Skeletal muscle satellite cell (primary cell): ENCODE measurements around the gene C2orf81.

ENCODE experiments used
- H3K27me3 ChIP-seq: 2 replicates; pipeline ENCODE4 v1.7.0; 2013; ENCODE audit warnings: low read length; ENCODE audit not compliant: control insufficient read depth, insufficient read depth
- H3K36me3 ChIP-seq: 2 replicates; pipeline ENCODE4 v1.7.0; 2013; ENCODE audit warnings: mild to moderate bottlenecking, control low read depth, low read length; ENCODE audit not compliant: insufficient read depth
- H3K4me1 ChIP-seq: 2 replicates; pipeline ENCODE4 v1.7.0; 2013; ENCODE audit warnings: low read length; ENCODE audit not compliant: control insufficient read depth, insufficient read depth
- H3K4me2 ChIP-seq: 2 replicates; pipeline ENCODE4 v1.7.0; 2013; ENCODE audit warnings: mild to moderate bottlenecking, low read length
- H3K4me3 ChIP-seq: 2 replicates; pipeline ENCODE4 v1.7.0; 2013; ENCODE audit warnings: low read length
- H3K9ac ChIP-seq: 2 replicates; pipeline ENCODE4 v1.7.0; 2013; ENCODE audit warnings: mild to moderate bottlenecking, low read depth, low read length, moderate library complexity
- H3K9me3 ChIP-seq: replicated peaks from 2 replicates; pipeline ENCODE4 v1.7.0; 2013; ENCODE audit warnings: mild to moderate bottlenecking, control low read depth, low read length

C2orf81 gene

DNA sequence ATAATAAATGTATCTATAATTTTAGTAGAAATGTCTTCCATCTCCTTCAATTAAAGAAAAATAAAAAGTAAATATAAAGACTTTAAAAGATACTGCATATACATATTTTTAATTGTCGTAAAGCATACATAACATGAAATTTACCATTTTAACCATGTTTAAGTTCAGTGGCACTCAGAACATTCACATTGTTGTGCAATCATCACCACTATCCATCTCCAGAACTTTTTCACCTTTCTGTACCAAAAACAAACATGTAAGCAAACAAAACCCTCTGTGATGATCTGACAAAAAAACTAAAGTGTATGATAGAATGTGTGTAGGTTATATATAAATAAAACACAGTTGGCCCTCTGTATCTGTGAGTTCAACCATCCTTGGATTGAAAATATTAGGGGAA lies 27.9 kb downstream of the C2orf81 start:
- Histone ChIP-seq H3K9me3 (no peaks in the 10 kb centered on the region), H3K36me3 (no peaks in the 10 kb centered on the region), H3K4me2 (no peak overlapping the region), H3K4me1 (peaks cover 16% of the 10 kb centered on the region), H3K4me3 (no peak overlapping the region), H3K9ac (no peak overlapping the region), H3K27me3 (peaks cover 3% of the 10 kb centered on the region)

- peaks cover 26% of the 10 kb centered on the region for H3K4me1 ChIP-seq
- H3K4me2 ChIP-seq, result peak overlapping the region; percentile 92
- peaks cover 3% of the 10 kb centered on the region for H3K27me3 ChIP-seq
- no peaks in the 10 kb centered on the region for H3K9me3 ChIP-seq
- H3K4me3 ChIP-seq, result peak overlapping the region; percentile 85
- no peaks in the 10 kb centered on the region for H3K36me3 ChIP-seq
- H3K9ac ChIP-seq, result peak overlapping the region; percentile 95
Observed at GRCh38 chr2:74392449-74392743, 29.0 kb downstream of the C2orf81 start.

GRCh38 chr2:74391580-74392448 lies 29.6 kb downstream of the C2orf81 start:
- Histone ChIP-seq H3K9me3 (no peaks in the 10 kb centered on the region), H3K4me3 (peak overlapping the region; percentile 85), H3K27me3 (peaks cover 3% of the 10 kb centered on the region), H3K4me1 (peaks cover 31% of the 10 kb centered on the region), H3K36me3 (no peaks in the 10 kb centered on the region), H3K4me2 (peak overlapping the region; percentile 92), H3K9ac (peak overlapping the region; percentile 95)

GRCh38 chr2:74391209-74391579 lies 30.2 kb downstream of the C2orf81 start:
- Histone ChIP-seq H3K9me3 (no peaks in the 10 kb centered on the region), H3K27me3 (peaks cover 3% of the 10 kb centered on the region), H3K4me3 (peak overlapping the region; percentile 85), H3K9ac (peak overlapping the region; percentile 95), H3K4me1 (peaks cover 32% of the 10 kb centered on the region), H3K36me3 (no peaks in the 10 kb centered on the region), H3K4me2 (peak overlapping the region; percentile 92)

GRCh38 chr2:74390606-74391005 lies 30.8 kb downstream of the C2orf81 start:
- Histone ChIP-seq H3K9ac (peak overlapping the region; percentile 95), H3K9me3 (no peaks in the 10 kb centered on the region), H3K36me3 (peaks cover 3% of the 10 kb centered on the region), H3K4me3 (peak overlapping the region; percentile 85), H3K4me1 (peaks cover 32% of the 10 kb centered on the region), H3K4me2 (peak overlapping the region; percentile 92), H3K27me3 (peaks cover 3% of the 10 kb centered on the region)

GRCh38 chr2:74387346-74387745 lies 34.1 kb downstream of the C2orf81 start:
- H3K9me3 ChIP-seq, result no peaks in the 10 kb centered on the region
- H3K36me3 ChIP-seq, result peaks cover 10% of the 10 kb centered on the region
- H3K9ac ChIP-seq, result no peak overlapping the region
- H3K4me3 ChIP-seq, result no peak overlapping the region
- no peaks in the 10 kb centered on the region for H3K27me3 ChIP-seq
- peak overlapping the region; percentile 32 for H3K4me2 ChIP-seq
- peaks cover 52% of the 10 kb centered on the region for H3K4me1 ChIP-seq

DNA sequence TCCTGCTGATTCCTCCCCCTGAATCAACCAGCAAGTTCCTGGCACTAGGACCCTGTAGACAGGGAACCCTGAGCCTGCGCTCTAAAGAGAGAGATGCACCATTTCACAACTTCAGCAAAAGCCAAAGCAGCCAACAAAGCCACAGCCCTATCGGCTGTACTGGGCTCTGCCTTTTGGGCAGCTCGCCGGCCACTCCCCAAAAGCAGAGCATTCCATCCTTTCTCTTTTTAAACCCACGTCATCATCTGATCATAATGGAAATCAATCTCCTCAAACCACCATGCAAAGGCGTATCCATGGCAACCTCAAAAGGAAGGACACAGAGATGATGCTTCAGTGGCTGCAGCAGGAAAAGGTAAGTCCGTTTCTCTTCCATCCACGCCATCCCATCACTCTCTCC lies 36.0 kb downstream of the C2orf81 start:
- Histone ChIP-seq H3K4me2 (no peak overlapping the region), H3K9ac (no peak overlapping the region), H3K4me1 (peaks cover 48% of the 10 kb centered on the region), H3K4me3 (no peak overlapping the region), H3K36me3 (peaks cover 10% of the 10 kb centered on the region), H3K9me3 (no peaks in the 10 kb centered on the region), H3K27me3 (no peaks in the 10 kb centered on the region)

- Histone ChIP-seq H3K4me2 (peak overlapping the region; percentile 55), H3K4me3 (no peak overlapping the region), H3K4me1 (peaks cover 54% of the 10 kb centered on the region), H3K9me3 (no peaks in the 10 kb centered on the region), H3K36me3 (peaks cover 10% of the 10 kb centered on the region), H3K9ac (peak overlapping the region; percentile 15), H3K27me3 (no peaks in the 10 kb centered on the region)
Observed at GRCh38 chr2:74384051-74384450, 37.4 kb downstream of the C2orf81 start.

DNA sequence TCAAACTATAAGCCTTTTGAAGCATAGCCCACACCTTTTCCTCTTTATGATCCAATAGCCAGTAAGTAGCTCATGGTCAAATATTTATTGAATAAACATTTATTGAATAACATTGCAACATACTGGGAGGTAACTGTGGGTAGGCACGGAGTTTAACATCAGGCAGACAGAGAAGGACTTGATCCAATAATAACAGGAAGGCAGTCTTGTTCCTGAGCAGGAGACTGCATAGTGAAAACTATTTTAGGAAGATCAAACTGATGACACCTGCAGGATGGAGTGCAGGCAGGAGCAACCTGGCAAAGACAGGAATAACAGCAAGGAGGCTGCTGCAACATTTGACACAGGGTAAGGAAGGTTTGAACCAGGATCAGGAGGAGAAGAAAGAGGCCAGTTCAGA lies 38.2 kb downstream of the C2orf81 start:
- Histone ChIP-seq H3K36me3 (peaks cover 10% of the 10 kb centered on the region), H3K9ac (peak overlapping the region; percentile 15), H3K27me3 (no peaks in the 10 kb centered on the region), H3K4me3 (no peak overlapping the region), H3K4me2 (peak overlapping the region; percentile 55), H3K4me1 (peaks cover 53% of the 10 kb centered on the region), H3K9me3 (no peaks in the 10 kb centered on the region)

- Histone ChIP-seq H3K4me3 (no peak overlapping the region), H3K9ac (no peak overlapping the region), H3K4me2 (no peak overlapping the region), H3K4me1 (peaks cover 39% of the 10 kb centered on the region), H3K36me3 (peaks cover 22% of the 10 kb centered on the region), H3K27me3 (no peaks in the 10 kb centered on the region), H3K9me3 (no peaks in the 10 kb centered on the region)
Observed at GRCh38 chr2:74381751-74382150, 39.7 kb downstream of the C2orf81 start.

GRCh38 chr2:74379851-74380789 lies 41.3 kb downstream of the C2orf81 start, which contains the start of gene DCTN1:
TSS of gene DCTN1 (minus strand) at chr2:74380311. CDS start at chr2:74380037, 274 bp downstream.
- Histone ChIP-seq H3K4me3 (peak within 1 kb of the TSS; percentile 68), H3K9me3 (no peaks in the 10 kb centered on the region), H3K27me3 (no peaks in the 10 kb centered on the region), H3K4me2 (peak within 1 kb of the TSS; percentile 83), H3K9ac (peak within 1 kb of the TSS; percentile 76), H3K4me1 (peaks cover 35% of the 10 kb centered on the region), H3K36me3 (peaks cover 25% of the 10 kb centered on the region)
